Right hindlimb (tissue), 1 donor: ENCODE measurements around the gene SSU72.
"Not testable (repeated sequence)": the region's sequence is repeated elsewhere in the genome, so short reads cannot be mapped to it uniquely, and the experiment has no call there.

Experiments
- DNase-seq: peaks from one replicate; pipeline ENCODE4 v3.0.0-alpha.2; 2018

Gene SSU72

GRCh38 chr1:1540090-1540817, 34.4 kb downstream of the SSU72 start, which contains the start of gene TMEM240:
TMEM240 (minus strand) TSS chr1:1540624; CDS start chr1:1540346, 278 bp downstream.
- DNase-seq = peak; percentile 92

- DNase-seq = peak; percentile 60
Observed at GRCh38 chr1:1539310-1540089, 35.2 kb downstream of the SSU72 start.

- DNase-seq = no peak
Observed at GRCh38 chr1:1538989-1539309, 35.7 kb downstream of the SSU72 start.

- no peak for DNase-seq
Observed at GRCh38 chr1:1538334-1538733, 36.3 kb downstream of the SSU72 start.

GRCh38 chr1:1537626-1538250, 36.9 kb downstream of the SSU72 start:
- no peak for DNase-seq

- DNase-seq = no peak
Observed at GRCh38 chr1:1536938-1537546, 37.6 kb downstream of the SSU72 start.

- no peak for DNase-seq
Observed at GRCh38 chr1:1536019-1536937, 38.4 kb downstream of the SSU72 start.

- DNase-seq = no peak
Observed at GRCh38 chr1:1535201-1536018, 39.3 kb downstream of the SSU72 start.

- DNase-seq = no peak
Observed at GRCh38 chr1:1534401-1535154, 40.1 kb downstream of the SSU72 start.

GRCh38 chr1:1533894-1534291, 40.8 kb downstream of the SSU72 start:
- DNase-seq = not testable (repeated sequence)

- not testable (repeated sequence) for DNase-seq
Observed at GRCh38 chr1:1533176-1533893, 41.3 kb downstream of the SSU72 start.

- DNase-seq = no peak
Observed at GRCh38 chr1:1531947-1532346, 42.7 kb downstream of the SSU72 start.

GRCh38 chr1:1529936-1530335, 44.7 kb downstream of the SSU72 start:
- no peak for DNase-seq

- no peak for DNase-seq
Observed at GRCh38 chr1:1529321-1529720, 45.3 kb downstream of the SSU72 start.

- no peak for DNase-seq
Observed at GRCh38 chr1:1528301-1529267, 46.1 kb downstream of the SSU72 start.

- DNase-seq = no peak
Observed at GRCh38 chr1:1527092-1527816, 47.4 kb downstream of the SSU72 start.

GRCh38 chr1:1526476-1526875, 48.2 kb downstream of the SSU72 start:
- DNase-seq = not testable (repeated sequence)
